ENCODE results near the gene DENND1C.
A peak's percentile ranks its signal among the peaks of the same experiment; 100 is the strongest.

DENND1C gene, protein sequence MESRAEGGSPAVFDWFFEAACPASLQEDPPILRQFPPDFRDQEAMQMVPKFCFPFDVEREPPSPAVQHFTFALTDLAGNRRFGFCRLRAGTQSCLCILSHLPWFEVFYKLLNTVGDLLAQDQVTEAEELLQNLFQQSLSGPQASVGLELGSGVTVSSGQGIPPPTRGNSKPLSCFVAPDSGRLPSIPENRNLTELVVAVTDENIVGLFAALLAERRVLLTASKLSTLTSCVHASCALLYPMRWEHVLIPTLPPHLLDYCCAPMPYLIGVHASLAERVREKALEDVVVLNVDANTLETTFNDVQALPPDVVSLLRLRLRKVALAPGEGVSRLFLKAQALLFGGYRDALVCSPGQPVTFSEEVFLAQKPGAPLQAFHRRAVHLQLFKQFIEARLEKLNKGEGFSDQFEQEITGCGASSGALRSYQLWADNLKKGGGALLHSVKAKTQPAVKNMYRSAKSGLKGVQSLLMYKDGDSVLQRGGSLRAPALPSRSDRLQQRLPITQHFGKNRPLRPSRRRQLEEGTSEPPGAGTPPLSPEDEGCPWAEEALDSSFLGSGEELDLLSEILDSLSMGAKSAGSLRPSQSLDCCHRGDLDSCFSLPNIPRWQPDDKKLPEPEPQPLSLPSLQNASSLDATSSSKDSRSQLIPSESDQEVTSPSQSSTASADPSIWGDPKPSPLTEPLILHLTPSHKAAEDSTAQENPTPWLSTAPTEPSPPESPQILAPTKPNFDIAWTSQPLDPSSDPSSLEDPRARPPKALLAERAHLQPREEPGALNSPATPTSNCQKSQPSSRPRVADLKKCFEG

DNA sequence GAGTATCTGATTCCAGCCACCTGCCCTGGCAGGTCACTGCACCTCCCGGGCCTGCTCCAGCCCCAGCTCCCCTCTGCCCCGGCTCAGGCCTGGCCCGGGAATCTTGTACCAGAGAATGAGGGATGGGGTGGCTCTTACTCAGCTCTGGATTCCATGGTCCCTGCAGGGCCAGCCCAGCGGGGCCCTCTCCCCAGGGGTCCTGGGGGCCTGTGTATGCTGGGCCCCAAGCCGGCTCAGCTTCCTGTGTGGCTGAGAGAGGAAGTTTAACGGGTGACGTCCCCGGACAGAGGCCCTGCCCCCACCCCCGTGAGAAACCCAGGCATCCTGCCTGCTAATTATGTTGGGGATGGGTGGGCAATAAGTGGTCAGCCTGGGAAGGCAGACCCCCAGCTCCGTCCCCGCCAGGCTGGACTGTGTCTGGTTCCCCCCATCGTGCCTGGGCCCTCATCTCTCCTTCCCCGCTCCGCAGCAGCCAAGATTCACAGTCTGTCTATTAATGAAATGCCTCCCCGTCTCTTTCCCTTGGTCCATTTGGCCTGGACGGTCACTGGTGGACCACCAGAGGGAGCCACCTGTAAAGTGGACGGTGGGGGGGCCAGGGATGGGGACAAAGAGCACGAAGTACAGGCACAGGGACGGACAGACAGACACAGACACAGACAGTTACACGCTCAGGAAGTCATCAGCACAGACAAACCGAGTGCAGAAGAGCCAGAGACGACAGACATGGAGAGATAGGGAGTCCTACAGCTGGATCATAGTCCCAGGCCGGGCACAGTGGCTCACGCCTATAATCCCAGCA lies at the start of gene DENND1C:
TSS of gene DENND1C (minus strand) at position 247 of the 802 bp plus-strand sequence. CDS start at position 155, 92 bp downstream.
- DNase-seq = no peak

DNA sequence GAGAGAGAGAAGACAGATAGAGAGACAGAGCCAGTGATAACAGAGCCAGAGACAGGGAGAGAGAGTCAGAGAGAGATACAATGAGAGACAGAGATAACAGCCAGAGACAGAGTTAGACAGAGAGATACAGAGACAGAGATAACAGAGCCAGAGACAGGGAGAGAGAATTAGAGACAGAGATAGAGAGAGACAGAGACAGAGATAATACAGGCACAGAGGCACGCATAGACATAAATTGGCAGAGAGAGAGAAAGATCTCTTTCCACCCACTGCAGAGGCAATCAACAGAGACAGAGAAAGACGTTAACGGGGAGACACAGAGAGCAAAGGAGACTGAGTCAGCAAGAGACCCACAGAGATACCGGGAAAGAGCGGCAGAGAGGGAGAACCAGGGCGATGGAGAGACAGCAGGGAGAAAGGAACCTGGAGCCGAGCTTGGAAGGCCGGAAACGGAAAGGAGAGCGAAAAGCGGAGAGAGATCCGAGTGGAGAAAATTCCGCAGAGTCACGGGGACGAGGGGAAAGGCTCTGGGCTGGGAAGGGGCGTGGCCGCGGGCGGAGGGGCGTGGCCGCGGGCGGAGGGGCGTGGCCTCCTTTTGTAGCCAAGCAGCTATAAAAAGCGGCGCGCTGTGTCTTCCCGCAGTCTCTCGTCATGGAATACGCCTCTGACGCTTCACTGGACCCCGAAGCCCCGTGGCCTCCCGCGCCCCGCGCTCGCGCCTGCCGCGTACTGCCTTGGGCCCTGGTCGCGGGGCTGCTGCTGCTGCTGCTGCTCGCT lies 49.0 kb upstream of the DENND1C start, which contains the start of gene TNFSF9:
TSS of gene TNFSF9 (plus strand) at position 641 of the 777 bp plus-strand sequence. CDS start at position 652, 11 bp downstream.
- DNase-seq = peak; percentile 87

DNA sequence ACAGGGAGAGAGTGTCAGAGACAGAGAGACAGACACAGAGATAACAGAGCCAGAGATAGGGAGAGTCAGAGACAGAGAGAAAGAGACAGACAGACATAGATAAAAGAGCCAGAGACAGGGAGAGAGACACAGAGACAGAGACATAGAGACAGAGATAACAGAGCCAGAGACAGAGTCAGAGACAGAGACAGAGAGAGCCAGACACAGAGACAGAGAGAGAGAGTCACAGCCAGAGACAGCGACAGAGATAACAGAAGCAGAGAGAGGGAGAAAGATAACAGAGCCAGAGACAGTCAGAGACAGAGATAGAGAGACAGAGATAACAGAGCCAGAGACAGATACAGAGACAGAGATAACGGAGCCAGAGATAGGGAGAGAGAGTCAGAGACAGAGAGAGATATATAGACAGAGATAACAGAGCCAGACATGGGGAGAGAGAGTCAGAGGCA lies 48.4 kb upstream of the DENND1C start:
- DNase-seq = no peak

DNA sequence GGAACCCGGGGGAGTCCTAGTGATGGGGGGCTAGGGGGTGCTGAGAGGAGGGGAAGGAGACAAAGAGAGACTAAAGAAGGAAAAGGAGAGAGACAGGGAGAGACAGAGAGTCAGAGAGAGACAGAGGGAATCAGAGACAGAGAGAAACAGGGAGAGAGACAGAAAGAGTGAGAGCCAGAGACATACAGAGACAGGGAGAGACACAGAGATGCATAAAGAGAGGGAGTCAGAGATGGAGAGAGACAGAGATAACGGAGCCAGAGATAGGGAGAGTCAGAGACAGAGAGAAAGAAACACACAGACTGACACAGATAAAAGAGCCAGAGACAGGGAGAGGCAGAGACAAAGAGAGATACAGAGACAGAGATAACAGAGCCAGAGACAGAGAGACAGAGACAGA lies 47.8 kb upstream of the DENND1C start:
- DNase-seq = no peak

DNA sequence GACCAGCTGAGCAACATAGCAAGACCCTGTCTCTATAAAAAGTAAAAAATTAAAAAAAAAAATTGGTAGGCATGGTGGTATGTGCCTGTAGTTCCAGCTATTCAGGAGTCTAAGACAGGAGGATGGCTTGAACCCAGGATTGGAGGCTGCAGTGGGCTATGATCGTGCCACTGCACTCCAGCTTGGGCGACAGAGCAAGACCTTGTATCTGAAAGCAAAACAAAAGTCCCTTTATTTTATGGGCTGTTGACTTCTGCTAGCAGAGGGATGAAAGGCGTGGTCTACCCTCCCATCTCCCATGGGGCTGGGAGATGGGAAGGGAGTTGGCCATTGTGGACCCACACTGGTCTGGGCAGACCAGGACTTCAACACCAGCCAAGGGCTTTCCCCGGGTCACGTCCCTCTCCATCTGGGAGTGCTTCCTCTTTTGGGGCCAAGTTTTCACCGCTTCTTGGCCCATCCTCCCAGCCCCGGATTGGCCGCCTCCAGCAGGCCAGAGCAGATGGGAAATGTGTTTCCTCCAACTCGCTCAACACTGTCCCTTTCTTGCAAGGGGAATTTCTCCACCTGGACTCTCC lies 47.0 kb upstream of the DENND1C start:
- DNase-seq = no peak

DNA sequence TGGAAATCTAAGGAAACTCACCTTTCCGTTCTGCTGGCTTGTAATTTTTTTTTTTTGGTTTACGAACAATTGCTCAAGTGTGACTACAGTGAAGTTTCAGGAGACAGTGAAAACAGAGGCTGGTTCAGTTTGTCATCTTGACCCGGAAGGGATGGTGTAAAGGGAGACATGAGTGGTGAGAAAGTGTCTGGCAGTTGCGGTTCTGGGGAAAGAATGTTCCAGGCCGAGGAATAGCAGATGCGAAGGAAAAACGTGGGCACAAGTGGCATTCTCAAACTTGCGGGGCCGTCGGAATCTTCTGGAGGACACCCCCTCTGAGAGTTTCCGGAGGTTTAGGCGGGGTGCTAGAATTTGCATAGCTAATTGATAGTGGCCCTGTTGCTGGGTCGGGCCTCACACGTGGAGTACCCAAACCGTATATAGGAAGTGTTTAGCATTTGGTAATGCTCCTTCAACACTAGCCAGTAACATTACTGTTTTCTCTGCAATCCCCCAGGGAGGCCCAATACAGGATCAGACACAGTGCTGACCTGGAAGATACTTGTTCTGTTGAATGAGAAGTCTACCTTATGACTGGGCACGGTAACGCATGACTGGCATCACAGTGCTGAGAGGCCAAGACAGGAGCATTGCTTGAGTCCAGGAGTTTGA lies 46.4 kb upstream of the DENND1C start:
- DNase-seq = no peak

DNA sequence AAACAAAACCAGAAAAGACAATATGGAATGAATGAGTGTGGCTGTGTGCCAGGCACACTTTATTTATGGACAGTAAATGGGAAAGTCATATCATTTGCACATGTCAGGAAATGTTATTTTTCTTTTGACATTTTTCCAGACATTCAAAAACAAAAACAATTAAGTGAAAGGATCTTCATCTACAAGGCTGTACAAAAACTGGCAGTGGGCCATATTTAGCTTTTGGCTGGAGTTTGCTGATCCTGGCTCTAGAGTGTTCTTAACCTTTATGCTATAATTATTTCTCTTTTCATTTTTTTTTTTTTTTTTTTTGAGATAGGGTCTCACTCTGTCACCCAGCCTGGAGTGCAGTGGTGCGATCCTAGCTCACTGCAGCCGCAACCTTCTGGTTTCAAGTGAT lies 42.7 kb upstream of the DENND1C start:
- DNase-seq = no peak

DNA sequence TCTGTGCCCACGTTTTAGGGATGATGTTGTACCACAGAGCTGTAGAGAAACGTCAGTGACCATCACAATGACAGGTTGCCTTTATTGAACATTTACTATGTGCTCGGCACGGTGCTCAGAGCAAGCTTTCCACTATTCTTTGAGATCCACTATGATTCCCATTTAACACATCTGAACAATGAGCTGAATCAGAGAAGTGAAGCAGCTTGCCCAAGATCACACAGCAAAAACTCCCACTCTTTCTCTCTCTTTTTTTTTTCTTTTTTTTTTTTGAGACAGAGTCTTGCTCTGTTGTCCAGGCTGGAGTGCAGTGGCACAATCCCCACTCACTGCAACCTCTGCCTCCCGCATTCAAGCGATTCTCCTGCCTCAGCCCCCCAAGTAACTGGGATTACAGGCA lies 41.1 kb upstream of the DENND1C start:
- DNase-seq = no peak

DNA sequence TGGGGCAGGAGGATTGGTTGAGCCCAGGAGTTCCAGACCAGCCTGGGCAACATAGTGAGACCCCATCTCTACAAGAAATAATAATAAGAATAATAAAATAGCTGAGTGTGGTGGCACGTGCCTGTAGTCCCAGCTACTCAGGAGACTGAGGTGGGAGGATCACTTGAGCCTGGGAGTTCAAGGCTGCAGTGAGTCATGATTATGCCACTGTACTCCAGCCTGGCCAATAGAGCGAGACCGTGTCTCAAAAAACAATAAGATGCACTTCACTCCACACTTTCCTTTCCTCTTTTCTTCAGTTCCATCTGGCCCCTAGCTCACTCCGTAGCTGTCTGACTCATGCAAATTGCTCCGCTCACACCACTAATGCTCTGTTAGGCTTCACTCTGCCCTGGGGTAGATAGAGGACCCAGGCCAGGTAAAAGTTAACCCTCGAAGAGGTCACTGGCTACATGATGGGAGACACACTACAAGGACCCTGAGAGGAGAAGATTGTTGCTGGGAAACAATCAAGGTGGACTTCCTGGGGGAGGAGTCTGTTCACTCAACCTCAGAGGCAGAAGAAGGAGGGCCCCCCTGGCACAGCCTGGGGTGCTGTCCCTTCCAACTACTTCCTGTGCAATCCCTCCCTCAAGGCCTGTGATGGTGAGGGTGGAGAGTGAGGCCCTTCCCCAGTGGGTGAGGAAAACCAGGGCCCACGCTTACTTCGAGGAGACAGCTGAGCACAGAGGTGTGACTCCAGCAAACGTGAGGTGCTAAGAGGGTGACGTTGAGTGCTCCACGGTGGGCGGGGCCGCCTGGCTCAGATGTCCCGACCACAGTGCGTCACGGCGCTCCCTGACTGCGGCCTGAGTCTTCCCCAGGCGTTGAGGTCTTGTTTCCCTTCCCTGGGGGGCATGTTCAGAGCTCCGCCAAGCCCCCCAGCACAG lies 40.4 kb upstream of the DENND1C start:
- no peak for DNase-seq

DNA sequence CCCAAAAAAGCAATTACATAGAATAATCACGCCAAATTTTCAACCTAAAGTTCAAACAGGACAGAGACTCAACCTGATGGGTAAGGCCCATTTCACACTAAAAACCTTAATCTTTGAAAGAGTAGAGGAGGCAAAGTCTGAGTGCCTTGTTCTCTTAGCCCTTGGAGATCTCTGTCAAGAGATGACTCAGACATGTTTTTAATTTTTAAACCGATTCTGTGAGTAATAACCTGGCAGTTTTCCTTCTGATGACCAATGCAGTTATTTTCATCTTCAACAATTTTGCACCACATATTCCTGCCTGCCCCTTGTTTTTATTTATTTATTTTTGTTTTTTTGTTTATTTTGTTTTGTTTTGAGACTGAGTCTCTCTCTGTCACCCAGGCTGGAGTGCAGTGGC lies 37.7 kb upstream of the DENND1C start:
- DNase-seq = peak; percentile 83

DNA sequence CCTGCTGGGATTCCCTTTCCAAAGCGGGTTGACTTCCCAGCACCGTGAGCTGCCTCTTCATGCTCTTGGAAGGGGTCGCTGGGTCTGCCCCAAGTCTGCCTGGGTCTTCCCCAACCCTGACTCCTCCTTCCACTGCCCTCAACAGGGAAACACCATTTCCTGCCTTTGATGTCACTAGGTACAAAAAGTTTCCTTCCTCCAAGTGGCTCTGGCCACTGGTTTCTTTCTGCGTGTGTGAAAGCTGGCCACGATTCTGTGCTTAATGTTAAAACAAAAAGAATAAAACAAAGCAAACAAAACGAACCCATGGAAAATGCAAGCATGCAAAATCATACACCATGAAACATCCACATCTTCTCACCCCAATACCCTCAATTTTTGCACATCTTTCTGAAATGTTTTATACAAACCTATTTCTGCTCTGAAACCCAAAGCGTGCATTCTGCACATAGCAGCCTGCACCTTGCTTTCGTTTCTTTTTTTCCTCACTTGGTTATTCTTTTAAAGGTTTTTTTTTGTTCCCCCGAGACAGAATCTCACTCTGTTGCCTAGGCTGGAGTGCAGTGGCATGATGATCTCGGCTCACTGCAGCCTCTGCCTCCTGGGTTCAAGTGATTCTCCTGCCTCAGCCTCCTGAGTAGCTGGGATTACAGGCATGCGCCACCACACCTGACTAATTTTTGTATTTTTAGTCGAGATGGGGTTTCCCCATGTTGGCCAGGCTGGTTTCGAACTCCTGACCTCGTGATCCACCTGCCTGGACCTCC lies 36.7 kb upstream of the DENND1C start:
- DNase-seq = no peak

DNA sequence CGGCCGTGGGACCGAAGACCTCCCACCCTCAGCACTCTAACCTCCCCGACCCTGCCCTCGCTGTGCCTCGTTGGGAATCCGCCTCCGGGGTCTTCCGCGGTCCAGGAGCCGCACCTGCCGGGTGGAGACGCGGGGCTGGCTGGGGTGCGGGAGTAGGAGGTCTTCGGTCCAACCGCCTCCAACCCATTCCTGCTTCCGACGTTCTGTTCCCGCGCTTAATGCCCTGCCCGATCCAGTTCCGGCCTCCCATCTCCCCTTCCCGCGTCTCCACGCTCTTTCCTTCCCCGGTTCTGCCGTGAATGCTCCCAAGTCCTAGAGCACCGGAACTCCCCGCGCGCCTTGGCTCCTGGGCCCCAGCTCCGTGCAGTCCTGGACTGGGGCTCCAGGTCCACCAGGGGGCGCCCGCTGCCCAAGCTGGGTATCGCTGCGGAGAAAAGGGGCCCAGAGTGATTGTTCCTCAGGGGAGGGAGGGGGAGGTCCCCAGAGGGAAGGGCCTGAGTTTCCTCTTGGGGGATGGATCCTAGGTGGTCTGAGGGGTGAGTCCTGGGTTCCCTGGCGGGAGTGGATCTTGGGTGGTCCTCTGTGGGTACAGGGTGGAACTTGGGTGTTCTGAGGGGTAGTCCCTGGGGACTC lies 35.2 kb upstream of the DENND1C start:
- peak; percentile 83 for DNase-seq

DNA sequence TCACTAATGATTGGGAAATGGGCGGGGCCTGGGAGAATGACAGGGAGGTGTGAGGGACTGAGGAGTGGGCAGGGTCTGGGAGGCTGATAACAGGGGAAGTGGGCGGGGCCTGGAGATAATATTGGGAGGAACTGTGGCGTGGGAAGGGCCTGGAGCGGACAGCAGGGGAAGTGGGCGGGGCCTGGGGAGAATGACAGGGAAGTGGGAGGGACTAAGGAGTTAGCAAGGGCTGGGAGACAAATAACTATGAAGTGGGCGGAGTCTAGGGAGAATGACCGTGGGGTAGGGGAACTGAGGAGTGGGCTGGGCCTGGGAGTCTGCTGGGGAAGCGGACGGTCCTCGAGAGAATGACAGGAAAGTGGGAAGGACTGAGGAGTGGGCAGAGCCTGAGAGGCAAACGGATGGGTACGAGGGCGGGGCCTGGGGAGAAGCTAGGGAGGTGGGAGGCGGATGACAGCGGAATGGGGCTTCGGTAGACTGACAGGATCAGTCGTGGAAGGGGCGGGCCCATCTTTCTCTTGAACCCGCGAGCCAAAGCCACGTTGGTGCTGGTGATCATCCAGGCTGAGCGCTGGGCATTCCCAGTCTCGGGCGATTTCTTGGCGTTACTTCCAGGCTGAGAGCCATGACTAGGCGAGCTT lies 34.6 kb upstream of the DENND1C start:
- peak; percentile 90 for DNase-seq

DNA sequence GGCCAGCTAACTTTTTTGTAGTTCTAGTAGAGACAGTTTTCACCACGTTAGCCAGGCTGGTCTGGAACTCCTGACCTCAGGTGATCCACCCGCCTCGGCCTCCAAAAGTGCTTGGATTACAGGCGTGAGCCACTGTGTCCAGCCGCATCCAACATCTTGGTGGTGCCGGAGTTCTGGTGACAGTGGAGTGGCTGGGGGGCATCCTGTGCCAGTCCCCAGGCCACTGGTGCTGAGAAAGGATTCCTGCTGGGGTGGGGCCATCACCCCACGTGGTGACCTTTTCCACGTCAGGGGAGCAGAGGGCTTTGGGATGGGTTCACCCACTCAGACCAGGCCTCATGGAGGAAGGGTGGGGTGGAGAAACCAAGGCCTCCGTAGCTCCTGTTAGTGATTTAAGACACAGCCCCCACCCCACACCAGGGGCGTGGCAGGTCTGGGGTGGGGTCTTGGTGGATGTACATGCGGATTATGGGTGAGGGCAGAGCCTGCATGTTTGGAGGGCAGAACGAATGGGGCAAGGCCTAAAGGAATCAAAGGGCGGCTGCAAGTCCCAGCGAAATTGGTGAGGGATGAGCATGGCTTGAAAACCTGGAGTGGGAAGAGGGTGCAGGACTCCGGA lies 33.4 kb upstream of the DENND1C start:
- no peak for DNase-seq

DNA sequence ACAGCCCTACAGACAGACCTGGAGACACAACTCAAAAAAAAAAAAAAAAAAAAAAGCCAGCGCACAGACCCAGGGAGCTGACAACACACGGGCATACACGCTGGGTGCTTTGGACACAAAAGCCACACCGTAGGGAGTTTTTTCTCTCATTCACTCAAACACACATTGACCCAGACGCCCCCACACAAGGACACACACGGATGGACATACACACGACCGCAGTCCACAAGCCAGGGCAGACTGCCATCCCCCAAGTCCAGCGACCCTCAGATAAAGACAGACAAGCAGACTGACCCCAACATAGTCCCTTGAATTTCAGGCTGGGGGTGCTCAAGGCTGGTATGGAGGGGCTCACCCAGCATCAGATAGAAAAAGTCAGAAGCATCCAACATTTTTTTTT lies 32.5 kb upstream of the DENND1C start:
- DNase-seq = no peak

DNA sequence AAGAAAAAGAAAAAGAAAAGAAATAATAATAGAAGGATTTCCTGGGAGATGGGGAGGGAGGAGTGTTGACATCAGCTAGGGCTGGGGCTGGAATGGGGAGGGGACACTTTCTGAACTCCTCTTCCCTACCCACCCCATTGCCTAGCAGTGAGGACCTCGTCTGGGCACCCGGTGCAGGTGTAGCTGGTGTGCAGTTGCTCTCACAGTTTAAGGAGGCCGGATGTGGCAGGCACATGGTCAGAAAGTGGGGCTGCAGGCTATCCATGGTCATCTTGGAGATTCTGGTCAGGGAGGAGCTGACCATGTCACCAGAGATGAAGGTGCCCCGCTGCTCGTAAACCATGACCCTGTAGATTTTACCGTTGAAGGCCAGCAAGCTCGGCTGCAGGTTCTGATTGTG lies 29.0 kb upstream of the DENND1C start:
- no peak for DNase-seq

DNA sequence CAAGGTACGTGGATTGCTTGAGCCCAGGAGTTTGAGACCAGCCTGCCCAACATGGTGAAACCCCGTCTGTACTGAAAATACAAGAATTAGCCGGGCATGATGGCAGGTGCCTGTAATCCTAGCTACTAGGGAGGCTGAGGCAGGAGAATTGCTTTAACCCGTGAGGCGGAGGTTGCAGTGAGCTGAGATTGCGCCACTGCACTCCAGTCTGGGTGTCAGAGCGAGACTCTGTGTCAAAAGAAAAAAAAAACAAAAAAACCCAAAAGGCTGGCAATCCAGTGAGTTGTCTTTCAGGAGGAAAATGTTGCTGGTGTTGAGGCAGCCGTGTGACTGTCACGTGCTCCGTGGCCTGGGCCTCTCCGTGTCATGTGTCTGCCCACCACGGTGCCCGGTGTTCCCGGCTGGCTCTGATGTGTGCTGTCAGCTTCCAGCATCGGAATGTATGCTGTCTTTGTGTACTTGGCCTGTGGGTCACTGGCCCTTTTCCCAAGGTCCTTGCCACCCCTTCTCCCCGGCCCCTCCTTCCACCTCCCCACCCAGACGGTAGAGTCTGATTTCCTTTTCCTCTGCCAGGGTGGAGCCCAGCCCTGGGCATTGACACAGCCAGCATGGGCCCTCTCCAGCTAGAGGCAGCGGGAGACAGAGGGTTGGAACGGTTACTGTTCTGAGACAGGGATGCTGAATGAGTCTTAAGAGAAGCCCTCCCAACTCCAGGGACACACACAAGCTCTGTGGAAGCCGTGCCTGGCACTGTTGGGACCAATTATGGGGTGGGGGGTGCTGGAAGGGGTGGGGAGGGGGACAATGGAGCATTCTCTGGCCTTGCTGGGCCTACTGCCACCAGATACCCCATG lies 27.8 kb upstream of the DENND1C start:
- no peak for DNase-seq

All from fibroblast of upper back skin (primary cell).